Stimulated activated CD4-positive, alpha-beta T cell treated with anti-CD3 and anti-CD28 coated beads, Interleukin-2, amount 100 ng/mL, for 24 hours (primary cell): ENCODE measurements around the gene SSH2.
"Not testable (repeated sequence)": the region's sequence is repeated elsewhere in the genome, so short reads cannot be mapped to it uniquely, and the experiment has no call there.

Experiments used
- DNase-seq, 2 donors: peaks; one replicate each; pipeline ENCODE4 v3.0.0-alpha.2; 2020

SSH2 gene

DNA sequence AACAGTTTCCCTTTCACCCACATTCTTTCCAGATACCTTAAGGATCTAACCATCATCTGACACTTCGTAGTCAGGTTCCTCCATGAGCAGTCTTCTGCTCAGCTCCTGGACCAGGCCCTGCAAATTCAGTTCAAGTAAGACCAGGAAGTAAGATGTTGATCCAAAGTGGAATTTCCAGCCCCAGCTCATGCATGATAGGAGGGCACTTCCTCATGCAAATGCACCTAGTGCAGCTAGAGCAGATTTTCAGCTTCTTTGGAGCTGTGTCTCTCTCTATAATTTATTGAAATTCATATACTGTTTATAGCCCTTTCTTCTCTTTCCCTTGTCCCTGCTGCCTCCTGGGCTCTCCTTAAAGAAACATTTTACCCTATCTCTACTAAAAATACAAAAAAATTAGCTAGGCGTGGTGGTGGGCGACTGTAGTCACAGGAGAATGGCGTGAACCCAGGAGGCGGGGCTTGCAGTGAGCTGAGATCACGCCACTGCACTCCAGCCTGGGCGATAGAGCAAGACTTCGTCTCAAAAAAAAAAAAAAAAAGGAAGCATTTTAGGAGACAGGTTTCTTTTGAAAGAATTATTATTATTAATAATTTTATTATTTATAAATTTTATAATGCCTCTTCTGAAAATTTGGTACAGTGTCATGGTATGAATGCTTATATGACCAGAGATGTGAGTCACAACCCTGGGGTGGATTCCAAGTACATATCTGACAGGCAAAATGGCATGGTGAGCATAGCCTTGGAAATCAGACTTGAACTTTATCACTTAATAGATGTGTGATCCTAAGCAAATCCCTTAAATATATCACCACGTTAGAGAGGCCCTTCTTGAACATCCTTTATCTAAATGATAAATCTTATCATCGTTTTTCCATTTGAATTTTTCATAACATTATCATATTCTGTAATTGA lies 94.3 kb downstream of the SSH2 start:
- no peak for DNase-seq

DNA sequence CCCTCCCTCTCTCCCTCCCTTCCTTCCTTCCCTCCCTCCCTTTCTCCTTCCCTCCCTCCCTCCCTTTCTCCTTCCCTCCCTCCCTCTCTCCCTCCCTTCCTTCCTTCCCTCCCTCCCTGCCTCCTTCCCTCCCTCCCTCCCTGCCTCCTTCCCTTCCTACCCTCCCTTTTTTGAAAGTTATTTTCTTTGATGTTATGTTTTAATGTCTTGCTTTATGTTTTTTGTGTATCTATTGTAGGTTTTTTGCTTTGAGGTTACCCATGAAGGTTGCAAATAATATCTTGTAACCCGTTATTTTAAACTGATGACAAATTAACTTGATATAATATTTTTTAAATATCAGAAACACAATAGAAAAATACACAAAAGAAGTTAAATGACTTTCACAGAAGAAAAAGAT lies 96.2 kb downstream of the SSH2 start:
- DNase-seq, result no peak

DNA sequence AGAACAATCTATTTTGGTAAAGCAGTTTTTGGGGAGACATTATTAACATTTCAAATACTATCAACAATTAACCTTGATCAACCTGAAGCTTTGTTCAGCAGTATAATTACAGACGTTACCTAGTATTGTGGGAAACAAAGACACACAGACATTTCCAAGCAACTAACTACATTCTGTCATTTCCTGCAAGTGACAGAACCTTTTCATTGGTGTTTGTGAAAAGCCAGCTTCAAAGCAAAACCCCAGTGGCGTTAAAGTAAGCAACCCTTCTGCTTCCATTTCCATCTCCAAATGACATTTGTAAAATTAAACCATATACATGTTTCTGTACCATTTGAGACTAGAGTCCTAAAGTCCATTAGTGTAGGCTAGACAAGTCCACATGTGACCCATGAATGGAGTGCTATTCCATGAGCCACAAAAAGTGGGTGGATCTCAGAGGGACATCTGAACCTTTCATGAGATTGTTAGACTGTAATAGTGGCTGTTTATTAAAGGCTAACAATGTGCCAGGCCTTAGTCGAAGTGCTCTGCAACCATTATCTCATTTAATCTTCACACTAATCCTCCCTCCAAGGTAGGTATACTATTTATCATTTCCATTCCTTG lies 101.2 kb downstream of the SSH2 start:
- DNase-seq, result no peak

DNA sequence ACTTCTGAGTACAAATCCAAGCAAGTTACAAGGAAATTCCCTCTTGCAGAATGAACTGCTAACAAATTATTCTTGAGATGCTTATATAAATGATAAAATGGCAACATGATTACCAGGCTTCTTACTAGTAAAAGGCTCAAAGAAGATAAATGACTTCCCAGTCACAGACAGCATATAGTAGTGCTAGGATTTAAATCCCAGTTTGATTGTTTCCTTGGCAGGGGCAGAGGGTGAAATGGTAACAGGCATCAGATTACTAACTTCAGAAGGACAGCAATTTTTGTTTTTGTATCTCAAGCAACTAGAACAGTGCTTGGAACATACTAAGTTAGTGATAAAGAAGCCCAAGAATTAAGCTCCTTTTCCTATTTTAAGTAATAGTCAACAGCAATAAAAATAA lies 102.8 kb downstream of the SSH2 start:
- DNase-seq, result no peak

GRCh38 chr17:29826114-29826692 lies 103.8 kb downstream of the SSH2 start:
- DNase-seq, result no peak

- no peak for DNase-seq
Observed at GRCh38 chr17:29825604-29826003, 104.4 kb downstream of the SSH2 start.

GRCh38 chr17:29821897-29822296 lies 108.1 kb downstream of the SSH2 start:
- DNase-seq, result no peak

DNA sequence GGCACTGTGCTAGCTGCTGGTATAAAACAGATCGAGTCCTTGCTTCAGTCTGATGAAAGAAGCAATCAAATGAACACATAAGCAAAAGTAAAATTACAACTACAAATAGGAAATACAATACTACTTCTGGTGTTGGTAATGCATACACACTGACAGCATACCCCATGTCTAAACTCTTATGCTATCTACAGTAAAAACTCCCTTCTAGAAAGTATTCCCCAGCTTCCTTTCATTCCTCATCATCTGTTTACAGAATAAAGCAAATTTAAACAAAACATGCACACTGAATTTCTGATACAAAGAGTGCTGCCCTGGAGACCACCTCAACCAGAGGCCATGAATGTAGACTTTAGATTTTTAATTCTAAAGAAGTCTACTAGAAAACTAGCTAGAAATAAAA lies 109.6 kb downstream of the SSH2 start:
- DNase-seq, result no peak

- peak; percentile 70 to 79 for DNase-seq
Observed at GRCh38 chr17:29807520-29808361, 122.3 kb downstream of the SSH2 start.

- DNase-seq, result no peak
Observed at GRCh38 chr17:29802246-29802645, 127.8 kb downstream of the SSH2 start.

DNA sequence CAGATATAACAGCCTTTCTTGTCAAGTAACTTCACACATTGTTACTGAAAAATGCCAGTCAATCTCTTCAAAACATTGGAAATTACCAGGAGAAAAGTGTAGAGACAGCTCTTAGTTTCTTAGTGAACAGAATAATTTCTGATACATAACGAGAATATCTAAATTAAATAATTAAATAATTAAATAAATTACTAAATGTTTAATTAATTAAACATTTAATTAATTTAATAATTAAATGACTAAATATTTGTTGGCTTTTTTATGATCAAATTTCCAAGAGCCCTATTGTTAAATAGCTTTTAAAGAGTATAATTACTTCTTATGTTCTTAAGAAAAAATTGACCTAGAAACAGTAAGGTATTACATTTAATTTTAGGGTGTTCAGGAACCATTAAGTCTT lies 129.6 kb downstream of the SSH2 start:
- no peak for DNase-seq

- no peak for DNase-seq
Observed at GRCh38 chr17:29796652-29797051, 133.4 kb downstream of the SSH2 start.

GRCh38 chr17:29793501-29793900 lies 136.5 kb downstream of the SSH2 start:
- no peak for DNase-seq

- no peak for DNase-seq
Observed at GRCh38 chr17:29791336-29792080, 138.5 kb downstream of the SSH2 start.

DNA sequence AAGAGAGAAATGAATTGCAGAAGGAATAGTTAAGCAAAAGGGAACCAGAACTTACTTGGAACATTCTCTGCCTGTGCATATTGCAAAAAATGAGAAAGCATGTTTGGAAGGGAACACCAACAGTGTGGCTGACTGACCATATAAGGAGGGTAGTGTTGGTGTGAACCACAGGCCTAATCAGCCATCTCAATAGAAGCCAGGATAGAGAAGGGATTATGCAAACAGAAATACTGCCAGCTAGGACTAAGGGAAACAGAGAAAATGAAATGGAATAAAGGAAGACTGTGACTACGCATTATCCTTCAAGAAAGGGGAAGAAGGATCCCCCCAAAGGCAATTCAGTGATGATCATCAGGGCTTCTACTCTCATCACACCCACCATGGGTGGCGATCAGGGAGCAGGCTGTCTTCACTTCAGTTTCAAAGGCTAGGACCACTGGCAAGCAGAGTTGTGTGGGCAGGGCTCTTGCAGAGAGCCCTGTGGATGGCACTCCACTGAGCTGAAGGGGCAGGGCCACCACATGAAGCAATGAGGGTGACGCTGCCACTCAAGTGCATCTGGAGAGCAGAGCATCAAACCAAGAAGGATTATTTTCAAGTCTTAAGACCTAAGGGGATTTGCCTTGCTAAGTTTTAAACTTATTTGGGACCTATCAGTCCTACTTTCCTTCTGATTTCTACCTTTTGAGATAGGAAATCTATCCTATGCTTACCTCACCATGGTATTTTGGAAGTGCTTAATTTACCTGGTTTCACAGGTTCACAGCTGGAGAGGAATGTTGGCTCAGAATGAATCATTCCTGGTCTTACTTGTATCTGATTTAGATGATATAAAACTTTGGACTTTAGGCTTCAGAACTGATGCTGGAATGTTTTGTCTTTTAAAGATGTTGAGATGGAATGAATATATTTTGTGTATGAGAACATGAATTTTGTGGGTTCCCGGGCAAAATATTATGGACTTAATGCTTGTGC lies 140.5 kb downstream of the SSH2 start:
- DNase-seq, result no peak

- DNase-seq, result no peak
Observed at GRCh38 chr17:29787995-29788394, 142.0 kb downstream of the SSH2 start.

- DNase-seq, result no peak
Observed at GRCh38 chr17:29782917-29783316, 147.1 kb downstream of the SSH2 start.

- DNase-seq, result not testable (repeated sequence)
Observed at GRCh38 chr17:29779812-29780190, 150.2 kb downstream of the SSH2 start.

GRCh38 chr17:29778956-29779811 lies 150.8 kb downstream of the SSH2 start:
- DNase-seq, result peak; percentile 86 to 89

GRCh38 chr17:29777663-29778062 lies 152.4 kb downstream of the SSH2 start:
- no peak for DNase-seq
